Neural progenitor cell (in vitro differentiated cells): ENCODE data around the gene CORO7. TPM values are rescaled to one million over a fixed set of nuclear protein-coding genes. Genes with fewer than 3 reads are reported as not detected.

Source experiments
- DNase-seq: peaks from one replicate; pipeline ENCODE4 v3.0.0-alpha.2; 2016; ENCODE audit warnings: low spot score
- H2AFZ ChIP-seq: fragments of 200-600 bp; sonication (generic); replicated peaks from 2 replicates; pipeline ENCODE4 v1.6.1; 2016; ENCODE audit warnings: antibody characterized with exemption
- H3F3A ChIP-seq: fragments of 200-600 bp; sonication (generic); 2 replicates; pipeline ENCODE4 v1.6.1; 2016; ENCODE audit warnings: antibody characterized with exemption, low read depth
- H3K27ac ChIP-seq: fragments of 200-600 bp; sonication (generic); 2 replicates; pipeline ENCODE4 v1.5.1; 2016; ENCODE audit warnings: mild to moderate bottlenecking
- H3K27me3 ChIP-seq: fragments of 200-600 bp; sonication (generic); 2 replicates; pipeline ENCODE4 v1.6.1; 2016; ENCODE audit warnings: mild to moderate bottlenecking, moderate library complexity
- H3K36me3 ChIP-seq: fragments of 200-600 bp; sonication (generic); 2 replicates; pipeline ENCODE4 v1.5.1; 2016
- H3K4me1 ChIP-seq: fragments of 200-600 bp; sonication (generic); 2 replicates; pipeline ENCODE4 v1.6.1; 2016; ENCODE audit warnings: mixed run types
- H3K4me2 ChIP-seq: fragments of 200-600 bp; sonication (generic); 2 replicates; pipeline ENCODE4 v1.6.1; 2016
- H3K4me3 ChIP-seq: fragments of 200-600 bp; sonication (generic); 2 replicates; pipeline ENCODE4 v1.5.1; 2016
- H3K79me2 ChIP-seq: fragments of 200-600 bp; sonication (generic); 2 replicates; pipeline ENCODE4 v1.6.1; 2016; ENCODE audit warnings: low read depth
- H3K9ac ChIP-seq: fragments of 200-600 bp; sonication (generic); 2 replicates; pipeline ENCODE4 v1.6.1; 2016
- H3K9me3 ChIP-seq: fragments of 200-600 bp; sonication (generic); 2 replicates; pipeline ENCODE4 v1.5.1; 2016; ENCODE audit warnings: low read depth
- H4K20me1 ChIP-seq: fragments of 200-600 bp; sonication (generic); 2 replicates; pipeline ENCODE4 v1.6.1; 2016; ENCODE audit warnings: low read depth
- H3K27ac Mint-ChIP-seq: 3 replicates; pipeline ENCODE4 v1.8.0; 2021; ENCODE audit warnings: mixed read lengths
- H3K27me3 Mint-ChIP-seq: 2 replicates; pipeline ENCODE4 v1.8.0; 2022; ENCODE audit warnings: low read depth, mild to moderate bottlenecking, inconsistent platforms, moderate library complexity, mixed read lengths; ENCODE audit not compliant: insufficient read depth
- H3K36me3 Mint-ChIP-seq: 3 replicates; pipeline ENCODE4 v1.8.0; 2021; ENCODE audit warnings: mixed read lengths
- H3K4me1 Mint-ChIP-seq: 3 replicates; pipeline ENCODE4 v1.8.0; 2021; ENCODE audit warnings: mixed read lengths
- H3K4me3 Mint-ChIP-seq: 3 replicates; pipeline ENCODE4 v1.8.0; 2021; ENCODE audit warnings: mild to moderate bottlenecking, moderate library complexity, mixed read lengths
- H3K9me3 Mint-ChIP-seq: 3 replicates; pipeline ENCODE4 v1.8.0; 2020; ENCODE audit warnings: mixed read lengths
- EZH2 ChIP-seq: fragments of 200-600 bp; sonication (generic); IDR thresholded peaks from 2 replicates; pipeline ENCODE4 v1.6.1; 2017; ENCODE audit warnings: antibody characterized with exemption, mild to moderate bottlenecking, moderate library complexity
- EZH2phosphoT487 ChIP-seq: fragments of 200-600 bp; sonication (generic); IDR thresholded peaks from 2 replicates; pipeline ENCODE4 v1.6.1; 2017; ENCODE audit warnings: antibody characterized with exemption
- total RNA-seq: library from RNA; depleted of rRNA; stranded (reverse); fragments of >200 nt; gene quantifications from 2 replicates; pipeline ENCODE4 v1.2.3, GENCODE V29; 2015; ENCODE audit warnings: low replicate concordance
- TF ChIP-seq, protein P1 (sequence below): fragments of 200-600 bp; sonication (generic); IDR thresholded peaks from 2 replicates; pipeline ENCODE4 v1.5.1; 2017; ENCODE audit warnings: antibody characterized with exemption, mild to moderate bottlenecking

The CORO7 gene
- total RNA-seq, 1 donor from 2014 or later: 6.8 TPM

- TF ChIP-seq EZH2phosphoT487 (no peak), EZH2 (no peak)
- TF ChIP-seq, protein P1, sequence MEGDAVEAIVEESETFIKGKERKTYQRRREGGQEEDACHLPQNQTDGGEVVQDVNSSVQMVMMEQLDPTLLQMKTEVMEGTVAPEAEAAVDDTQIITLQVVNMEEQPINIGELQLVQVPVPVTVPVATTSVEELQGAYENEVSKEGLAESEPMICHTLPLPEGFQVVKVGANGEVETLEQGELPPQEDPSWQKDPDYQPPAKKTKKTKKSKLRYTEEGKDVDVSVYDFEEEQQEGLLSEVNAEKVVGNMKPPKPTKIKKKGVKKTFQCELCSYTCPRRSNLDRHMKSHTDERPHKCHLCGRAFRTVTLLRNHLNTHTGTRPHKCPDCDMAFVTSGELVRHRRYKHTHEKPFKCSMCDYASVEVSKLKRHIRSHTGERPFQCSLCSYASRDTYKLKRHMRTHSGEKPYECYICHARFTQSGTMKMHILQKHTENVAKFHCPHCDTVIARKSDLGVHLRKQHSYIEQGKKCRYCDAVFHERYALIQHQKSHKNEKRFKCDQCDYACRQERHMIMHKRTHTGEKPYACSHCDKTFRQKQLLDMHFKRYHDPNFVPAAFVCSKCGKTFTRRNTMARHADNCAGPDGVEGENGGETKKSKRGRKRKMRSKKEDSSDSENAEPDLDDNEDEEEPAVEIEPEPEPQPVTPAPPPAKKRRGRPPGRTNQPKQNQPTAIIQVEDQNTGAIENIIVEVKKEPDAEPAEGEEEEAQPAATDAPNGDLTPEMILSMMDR: peak; percentile 28
- Histone ChIP-seq H3K27ac (no peak within 1 kb of the TSS), H3K4me3 (peak within 1 kb of the TSS; percentile 96), H3K36me3 (no peaks in the 10 kb centered on the region), H3K4me1 (peaks cover 4% of the 10 kb centered on the region), H2AFZ (peak within 1 kb of the TSS; percentile 83), H3K79me2 (peaks cover 47% of the 10 kb centered on the region), H3K9ac (peak within 1 kb of the TSS; percentile 85), H3K4me2 (peak within 1 kb of the TSS; percentile 93), H4K20me1 (peaks cover 24% of the 10 kb centered on the region), H3F3A (peaks cover 11% of the 10 kb centered on the region), H3K27me3 (peaks cover 6% of the 10 kb centered on the region), H3K9me3 (no peaks in the 10 kb centered on the region)
- peaks cover 3% of the 10 kb centered on the region for H3K36me3 Mint-ChIP-seq
- peaks cover 11% of the 10 kb centered on the region for H3K27me3 Mint-ChIP-seq
- no peaks in the 10 kb centered on the region for H3K9me3 Mint-ChIP-seq
- H3K4me1 Mint-ChIP-seq: peaks cover 10% of the 10 kb centered on the region
- H3K4me3 Mint-ChIP-seq: peak within 1 kb of the TSS; percentile 94
- H3K27ac Mint-ChIP-seq: no peak within 1 kb of the TSS
- peak; percentile 99 for DNase-seq
These were observed 65.4 kb downstream of the CORO7 start, which contains the start of gene PAM16 for GRCh38 chr16:4350787-4351659. Gene PAM16 (minus strand): TSS chr16:4351321. CDS start chr16:4351234, 87 bp downstream.

- Histone ChIP-seq H2AFZ (peak overlapping the region; percentile 83), H3K27ac (no peak overlapping the region), H3K79me2 (peaks cover 53% of the 10 kb centered on the region), H3K27me3 (peaks cover 6% of the 10 kb centered on the region), H3K36me3 (no peaks in the 10 kb centered on the region), H3K4me3 (peak overlapping the region; percentile 96), H3F3A (peaks cover 11% of the 10 kb centered on the region), H4K20me1 (peaks cover 24% of the 10 kb centered on the region), H3K9me3 (no peaks in the 10 kb centered on the region), H3K4me1 (peaks cover 4% of the 10 kb centered on the region), H3K9ac (peak overlapping the region; percentile 85), H3K4me2 (peak overlapping the region; percentile 93)
- H3K27ac Mint-ChIP-seq: no peak overlapping the region
- peaks cover 11% of the 10 kb centered on the region for H3K27me3 Mint-ChIP-seq
- H3K4me1 Mint-ChIP-seq: peaks cover 10% of the 10 kb centered on the region
- DNase-seq: no peak
- H3K9me3 Mint-ChIP-seq: no peaks in the 10 kb centered on the region
- peak overlapping the region; percentile 94 for H3K4me3 Mint-ChIP-seq
- H3K36me3 Mint-ChIP-seq: peaks cover 3% of the 10 kb centered on the region
- TF ChIP-seq EZH2phosphoT487 (no peak), EZH2 (no peak)
- TF ChIP-seq, protein P1: no peak
These were observed 66.0 kb downstream of the CORO7 start for GRCh38 chr16:4350365-4350786.

DNA sequence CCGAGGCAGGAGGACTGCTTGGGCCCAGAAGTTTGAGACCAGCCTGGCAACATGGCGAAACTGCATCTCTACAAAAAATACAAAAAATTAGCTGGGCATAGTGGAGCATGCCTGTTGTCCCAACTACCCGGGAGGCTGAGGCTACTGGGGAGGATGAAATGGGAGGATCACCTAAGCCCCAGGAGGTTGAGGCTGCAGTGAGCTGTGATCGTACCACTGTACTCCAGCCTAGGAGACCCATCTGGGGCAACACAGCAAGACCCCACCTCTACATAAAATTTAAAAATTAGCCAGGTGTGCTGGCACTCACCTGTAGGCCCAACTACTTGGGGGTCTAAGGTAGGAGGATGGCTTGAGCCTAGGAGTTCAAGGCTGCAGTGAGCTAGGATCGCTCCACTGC lies 67.1 kb downstream of the CORO7 start:
- H3K36me3 Mint-ChIP-seq: peaks cover 7% of the 10 kb centered on the region
- peaks cover 13% of the 10 kb centered on the region for H3K27me3 Mint-ChIP-seq
- H3K4me1 Mint-ChIP-seq: peaks cover 10% of the 10 kb centered on the region
- peaks cover 6% of the 10 kb centered on the region for H3K27me3 ChIP-seq
- no peak overlapping the region for H3K9ac ChIP-seq
- no peak overlapping the region for H3K4me3 Mint-ChIP-seq
- no peak overlapping the region for H3K27ac Mint-ChIP-seq
- H3F3A ChIP-seq: peaks cover 17% of the 10 kb centered on the region
- DNase-seq: no peak
- no peaks in the 10 kb centered on the region for H3K9me3 Mint-ChIP-seq
- peaks cover 4% of the 10 kb centered on the region for H3K4me1 ChIP-seq
- H3K36me3 ChIP-seq: no peaks in the 10 kb centered on the region
- no peak overlapping the region for H3K4me2 ChIP-seq
- no peak overlapping the region for H3K27ac ChIP-seq
- H4K20me1 ChIP-seq: peaks cover 24% of the 10 kb centered on the region
- peaks cover 56% of the 10 kb centered on the region for H3K79me2 ChIP-seq
- H3K4me3 ChIP-seq: no peak overlapping the region
- H3K9me3 ChIP-seq: no peaks in the 10 kb centered on the region
- no peak overlapping the region for H2AFZ ChIP-seq
- TF ChIP-seq, protein P1: no peak
- no peak for TF ChIP-seq EZH2phosphoT487
- TF ChIP-seq EZH2: no peak
